Activated CD8-positive, alpha-beta memory T cell treated with anti-CD3 and anti-CD28 coated beads, Interleukin-2, amount 50 U/mL, for 24 hours (primary cell): ENCODE data around the gene SCFD2.
"Not testable (repeated sequence)": the region's sequence is repeated elsewhere in the genome, so short reads cannot be mapped to it uniquely, and the experiment has no call there.

Source experiments
- DNase-seq: peaks from one replicate; pipeline ENCODE4 v3.0.0-alpha.2; 2020; ENCODE audit errors: extremely low read depth

Gene SCFD2

DNA sequence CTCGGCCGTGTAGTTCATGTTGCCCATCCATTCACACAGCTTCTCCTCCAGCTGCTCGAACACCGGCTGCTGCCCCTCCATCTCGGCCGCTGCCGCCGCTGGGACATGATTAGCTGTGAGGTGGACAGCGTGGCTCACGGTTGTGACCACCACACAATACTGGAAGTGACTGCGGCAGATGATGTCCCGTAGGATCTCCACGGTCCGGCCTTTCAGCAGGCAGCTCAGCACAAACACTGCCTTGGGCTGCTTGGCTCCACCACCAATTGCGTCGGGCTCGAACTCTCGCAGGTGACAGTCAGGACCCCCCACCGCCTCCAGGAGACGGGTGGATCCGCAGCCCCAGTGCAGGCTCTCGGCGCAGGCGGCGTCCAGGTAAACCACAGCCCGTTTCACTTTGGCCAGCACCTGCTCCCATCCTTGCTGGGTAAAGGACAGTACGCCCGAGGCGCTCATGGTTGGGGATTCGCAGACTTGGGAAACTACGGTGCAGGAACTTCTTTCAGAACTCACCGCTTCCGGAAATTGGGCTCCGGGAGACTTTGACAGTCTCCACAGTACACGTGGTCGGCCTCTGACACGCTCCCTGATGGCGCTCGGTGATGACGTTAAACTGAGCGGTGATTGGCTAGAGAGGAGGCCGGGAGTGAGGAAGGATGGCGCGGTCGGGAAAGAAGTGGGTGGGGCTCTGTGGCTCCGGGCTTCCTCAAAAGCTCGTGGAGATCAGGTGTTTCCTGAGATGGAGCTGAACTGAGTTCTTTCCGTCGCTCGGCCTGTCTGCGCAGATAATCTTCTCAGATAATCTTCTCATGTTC is at the start of gene SCFD2:
TSS of gene SCFD2 (minus strand) at position 576 of the 815 bp plus-strand sequence.
- peak; percentile 98 for DNase-seq

- DNase-seq, result not testable (repeated sequence)
These were observed 43.6 kb upstream of the SCFD2 start for GRCh38 chr4:53409479-53409878.

- no peak for DNase-seq
These were observed 14.4 kb upstream of the SCFD2 start for GRCh38 chr4:53380221-53380620.

DNA sequence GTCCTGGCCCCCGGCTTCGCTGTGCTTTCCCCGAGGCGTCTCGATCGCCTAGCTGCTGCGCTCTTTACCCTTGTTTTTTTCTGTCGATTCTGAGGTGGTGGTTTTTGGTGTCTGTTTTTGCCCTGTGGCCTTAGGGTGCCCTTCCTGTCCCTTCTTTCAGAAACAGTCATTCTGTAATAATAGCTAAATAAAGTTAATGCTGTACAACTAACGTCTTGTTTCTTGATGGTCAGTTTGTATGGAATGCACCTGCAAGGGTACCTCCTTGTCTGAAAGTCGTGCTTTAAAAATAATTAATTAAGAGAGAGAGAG is 12.3 kb upstream of the SCFD2 start:
- DNase-seq, result no peak

GRCh38 chr4:53377319-53378170 is 11.7 kb upstream of the SCFD2 start, which contains the start of gene FIP1L1:
Gene FIP1L1 (plus strand): TSS chr4:53377641. CDS start chr4:53377839, 198 bp downstream.
- peak; percentile 90 for DNase-seq

GRCh38 chr4:53376900-53377299 is 11.0 kb upstream of the SCFD2 start:
- DNase-seq, result no peak

DNA sequence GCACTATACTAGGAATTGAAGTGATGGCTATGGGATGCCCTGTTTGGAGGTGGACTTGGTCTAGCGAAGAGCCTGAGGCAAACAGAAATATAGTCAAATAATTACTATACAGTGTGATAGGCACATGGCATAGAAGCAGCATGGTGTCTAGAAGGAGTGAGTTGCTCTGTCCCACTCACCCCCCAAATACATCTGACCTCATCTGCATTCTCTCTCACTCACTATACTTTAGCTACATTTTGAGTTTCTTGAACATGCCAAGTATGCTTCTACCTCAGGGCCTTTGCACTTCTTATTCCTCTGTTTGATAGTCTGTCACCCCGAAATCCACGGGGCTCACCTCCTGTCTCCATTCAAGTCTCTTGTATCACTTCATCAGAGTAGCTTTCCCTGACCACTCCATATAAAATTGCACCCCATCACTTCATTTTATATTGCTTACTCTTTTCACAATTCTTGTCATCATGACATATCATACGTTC is 9.0 kb upstream of the SCFD2 start:
- no peak for DNase-seq

- DNase-seq, result no peak
These were observed 6.1 kb upstream of the SCFD2 start for GRCh38 chr4:53371843-53372521.

GRCh38 chr4:53371049-53371448 is 5.2 kb upstream of the SCFD2 start:
- DNase-seq, result no peak

- no peak for DNase-seq
These were observed 1.9 kb upstream of the SCFD2 start for GRCh38 chr4:53367721-53368120.

DNA sequence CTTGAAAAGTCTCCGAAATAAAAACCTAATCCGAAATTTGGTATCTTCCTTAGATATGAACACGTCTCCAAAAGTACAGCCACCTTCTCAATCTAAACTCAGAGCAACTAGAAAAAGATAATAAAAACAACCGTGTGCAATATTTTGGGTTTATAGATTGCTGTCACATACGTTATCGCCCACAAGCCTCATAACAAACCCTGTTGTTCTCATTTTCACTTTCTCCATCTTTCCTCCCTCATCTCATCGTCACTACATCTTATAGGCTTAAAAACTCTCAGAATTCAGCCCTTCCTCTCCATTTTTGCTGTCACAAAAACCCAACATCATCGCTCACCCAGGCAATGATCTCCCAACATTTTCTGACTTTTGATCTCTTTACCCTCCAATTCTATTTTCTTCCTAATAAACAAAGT is 448 bp upstream of the SCFD2 start:
- no peak for DNase-seq

GRCh38 chr4:53365121-53365485 is 758 bp downstream of the SCFD2 start:
- no peak for DNase-seq

- no peak for DNase-seq
These were observed 1.2 kb downstream of the SCFD2 start for GRCh38 chr4:53364624-53365023.

- no peak for DNase-seq
These were observed 3.8 kb downstream of the SCFD2 start for GRCh38 chr4:53362093-53362492.

DNA sequence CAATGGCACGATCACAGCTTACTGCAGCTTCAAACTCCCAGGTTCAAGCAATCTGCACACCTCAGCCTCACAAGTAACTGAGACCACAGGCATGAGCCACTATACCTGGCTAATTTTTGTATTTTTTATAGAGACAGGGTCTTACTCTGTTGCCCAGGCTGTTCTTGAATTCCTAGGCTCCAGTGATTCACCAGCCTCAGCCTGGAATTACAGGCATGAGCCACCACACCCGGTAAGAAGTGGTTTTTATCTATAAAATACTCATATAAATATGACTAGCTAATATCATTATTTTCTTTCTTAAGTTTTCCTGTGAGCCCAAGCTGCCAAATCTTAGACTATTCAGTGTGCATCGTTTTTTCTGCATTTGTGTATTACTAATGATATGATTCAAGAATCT is 4.4 kb downstream of the SCFD2 start:
- DNase-seq, result no peak

DNA sequence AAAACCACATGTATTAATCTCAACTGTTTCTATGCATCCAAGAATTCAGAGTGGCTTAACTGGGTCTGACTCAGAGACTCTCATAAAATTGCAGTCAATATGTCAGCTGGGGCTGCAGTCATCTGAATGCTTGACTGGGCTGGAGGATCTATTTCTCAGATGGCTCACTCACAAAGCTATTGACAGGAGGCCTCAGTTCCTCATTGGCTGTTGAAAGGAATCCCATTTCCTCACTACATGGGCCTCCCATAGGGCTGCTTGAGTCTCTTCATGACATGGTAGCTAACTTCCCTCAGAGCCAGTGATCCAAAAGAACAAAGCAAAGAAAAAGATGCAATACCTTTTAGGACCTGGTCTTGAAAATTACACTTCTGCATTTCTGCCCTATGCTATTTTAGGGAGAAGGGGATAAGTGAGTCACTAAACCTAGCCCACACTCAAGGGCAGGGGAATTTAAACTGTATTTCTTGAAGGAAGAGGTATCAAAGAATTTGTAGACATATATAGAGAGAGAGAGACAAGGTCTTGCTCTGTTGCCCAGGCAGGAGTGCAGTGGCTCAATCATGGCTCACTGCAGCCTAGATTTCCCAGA is 9.8 kb downstream of the SCFD2 start:
- DNase-seq, result no peak

- DNase-seq, result no peak
These were observed 11.7 kb downstream of the SCFD2 start for GRCh38 chr4:53354012-53354722.

DNA sequence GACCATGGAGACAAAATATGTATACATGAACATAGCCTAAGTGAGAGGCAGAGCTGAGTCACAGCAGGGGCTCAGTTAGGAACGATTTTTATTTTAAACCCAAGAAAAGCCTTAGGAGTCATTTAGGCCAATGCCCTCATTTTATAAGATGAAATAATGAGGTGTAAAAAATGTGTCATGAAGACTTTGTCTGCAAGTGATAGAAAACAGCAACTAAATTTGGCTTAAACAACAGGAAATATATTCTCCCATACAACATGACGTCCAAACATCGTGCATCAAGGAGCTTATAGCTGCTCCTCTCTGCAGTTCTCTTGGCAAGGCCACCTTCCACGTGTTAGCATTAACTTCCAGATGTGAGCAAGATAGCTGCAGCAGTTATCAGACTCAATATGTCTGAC is 16.8 kb downstream of the SCFD2 start:
- DNase-seq, result no peak

DNA sequence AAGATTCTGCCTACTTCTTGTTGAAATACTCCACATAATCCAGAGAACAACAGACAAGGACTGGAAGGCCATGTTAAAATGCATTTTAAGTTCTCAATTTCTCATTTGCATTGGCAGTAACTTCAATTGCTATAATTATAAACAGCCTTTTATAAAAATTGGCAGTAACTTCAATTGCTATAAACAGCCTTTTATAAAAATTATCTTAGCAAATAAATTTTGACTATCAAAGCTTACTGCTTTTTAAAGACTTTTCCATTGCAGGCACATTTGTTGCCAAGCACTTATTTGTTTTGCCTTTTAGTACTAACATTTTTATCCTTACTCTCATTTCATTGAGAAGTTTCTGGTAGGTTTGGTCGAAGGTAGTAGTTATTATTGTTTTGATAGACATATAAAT is 17.8 kb downstream of the SCFD2 start:
- DNase-seq, result no peak

- no peak for DNase-seq
These were observed 18.7 kb downstream of the SCFD2 start for GRCh38 chr4:53346920-53347852.
